ENCODE results near the gene CNTD1.

Gene CNTD1

GRCh38 chr17:42779304-42779935 lies 19.2 kb upstream of the CNTD1 start:
- no peak for DNase-seq

GRCh38 chr17:42779936-42780850 lies 18.5 kb upstream of the CNTD1 start, which contains the start of gene WNK4:
Gene WNK4 (plus strand): TSS chr17:42780610. CDS start chr17:42780699, 89 bp downstream.
- DNase-seq: peak; percentile 23

- DNase-seq: no peak
These were observed 17.6 kb upstream of the CNTD1 start for GRCh38 chr17:42780851-42781638.

- DNase-seq: no peak
These were observed 17.0 kb upstream of the CNTD1 start for GRCh38 chr17:42781639-42782165.

DNA sequence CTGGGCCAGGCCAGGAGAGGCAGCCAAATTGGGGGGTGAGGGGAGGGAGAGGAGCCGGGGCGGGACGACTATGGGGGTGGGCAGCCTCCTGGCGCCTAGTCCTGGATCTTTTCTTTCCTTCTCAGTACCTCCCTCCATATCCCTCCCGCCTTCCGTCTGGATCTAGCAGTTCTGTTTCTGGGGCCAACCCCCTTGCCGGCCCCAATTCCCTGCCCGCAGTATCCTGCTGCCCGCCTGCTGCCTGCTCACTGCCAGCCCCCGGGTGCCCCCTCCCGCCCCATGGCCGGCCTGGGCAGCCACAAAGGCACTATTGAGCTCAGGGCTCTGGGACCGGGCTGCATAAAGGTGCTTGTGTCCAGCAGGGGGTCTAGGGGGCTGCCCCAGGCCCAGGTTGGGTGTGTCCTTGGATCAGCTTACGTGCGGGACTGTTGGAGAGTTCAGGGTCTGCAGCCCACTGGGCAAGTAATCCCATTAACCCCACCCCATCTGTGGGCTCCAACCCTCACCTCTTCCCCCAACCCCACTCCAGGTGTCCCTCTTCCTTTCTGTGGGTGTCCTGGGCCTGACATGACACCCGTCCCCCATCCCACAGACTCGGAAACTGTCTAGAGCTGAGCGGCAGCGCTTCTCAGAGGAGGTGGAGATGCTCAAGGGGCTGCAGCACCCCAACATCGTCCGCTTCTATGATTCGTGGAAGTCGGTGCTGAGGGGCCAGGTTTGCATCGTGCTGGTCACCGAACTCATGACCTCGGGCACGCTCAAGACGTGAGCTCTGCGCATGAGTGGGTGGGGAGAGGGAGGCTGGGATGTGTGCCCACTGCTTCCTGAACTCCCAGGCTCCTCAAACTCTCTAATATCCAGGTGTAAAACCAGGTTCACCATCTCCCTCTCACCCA lies 16.2 kb upstream of the CNTD1 start:
- DNase-seq: no peak

- DNase-seq: peak; percentile 56
These were observed 15.4 kb upstream of the CNTD1 start for GRCh38 chr17:42783062-42783790.

GRCh38 chr17:42783791-42784138 lies 14.9 kb upstream of the CNTD1 start:
- no peak for DNase-seq

- no peak for DNase-seq
These were observed 14.3 kb upstream of the CNTD1 start for GRCh38 chr17:42784409-42784808.

DNA sequence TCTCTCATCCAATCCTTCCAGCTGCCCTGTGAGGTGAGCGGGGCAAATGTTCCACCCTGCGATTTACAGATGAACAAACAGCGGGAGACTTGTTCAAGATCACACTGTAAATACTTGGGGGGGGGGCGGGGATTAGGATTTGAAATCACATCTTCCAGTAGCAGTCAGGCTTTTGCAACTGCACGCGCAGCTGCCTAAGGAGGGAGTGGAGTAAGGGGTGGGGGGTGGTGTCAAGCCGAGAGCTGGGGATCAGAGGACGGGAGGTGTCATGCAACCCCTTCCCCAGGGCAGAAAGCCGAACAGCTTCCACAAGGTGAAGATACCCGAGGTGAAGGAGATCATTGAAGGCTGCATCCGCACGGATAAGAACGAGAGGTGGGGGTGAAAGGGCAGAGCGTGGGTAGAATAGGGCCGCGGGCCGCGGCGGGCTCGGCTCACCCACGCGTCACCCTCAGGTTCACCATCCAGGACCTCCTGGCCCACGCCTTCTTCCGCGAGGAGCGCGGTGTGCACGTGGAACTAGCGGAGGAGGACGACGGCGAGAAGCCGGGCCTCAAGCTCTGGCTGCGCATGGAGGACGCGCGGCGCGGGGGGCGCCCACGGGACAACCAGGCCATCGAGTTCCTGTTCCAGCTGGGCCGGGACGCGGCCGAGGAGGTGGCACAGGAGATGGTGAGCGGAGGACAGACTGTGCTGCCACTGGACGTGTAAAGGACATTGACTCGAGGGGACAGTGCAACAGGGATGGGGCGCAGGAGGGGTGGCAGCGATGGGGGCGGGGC lies 13.7 kb upstream of the CNTD1 start:
- DNase-seq: no peak

DNA sequence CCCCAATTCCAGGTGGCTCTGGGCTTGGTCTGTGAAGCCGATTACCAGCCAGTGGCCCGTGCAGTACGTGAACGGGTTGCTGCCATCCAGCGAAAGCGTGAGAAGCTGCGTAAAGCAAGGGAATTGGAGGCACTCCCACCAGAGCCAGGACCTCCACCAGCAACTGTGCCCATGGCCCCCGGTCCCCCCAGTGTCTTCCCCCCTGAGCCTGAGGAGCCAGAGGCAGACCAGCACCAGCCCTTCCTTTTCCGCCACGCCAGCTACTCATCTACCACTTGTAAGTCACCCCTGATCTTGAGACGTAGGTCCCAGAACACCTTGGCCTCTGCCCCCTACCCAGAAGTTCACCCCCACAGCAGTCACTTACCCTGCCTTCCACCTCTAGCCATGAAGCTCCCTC lies 11.4 kb upstream of the CNTD1 start:
- no peak for DNase-seq

DNA sequence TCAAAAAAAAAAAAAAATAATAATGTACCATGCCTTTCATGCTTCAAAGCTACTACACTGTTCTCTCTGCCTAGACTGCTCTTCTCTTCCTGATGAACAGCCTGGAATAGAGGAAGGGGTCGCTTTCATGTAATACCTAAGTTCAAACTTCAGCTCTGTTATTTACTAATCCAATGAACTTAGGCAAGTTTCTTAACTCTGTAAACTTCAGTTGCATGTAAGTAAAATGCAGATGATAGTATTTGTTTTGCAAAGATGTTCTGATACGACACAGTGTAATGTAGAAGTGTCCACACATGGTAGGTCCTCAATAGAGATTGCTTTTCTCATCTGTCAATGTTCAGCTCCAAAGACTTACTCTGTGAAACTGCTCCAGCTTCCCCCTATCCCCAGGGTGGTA lies 6.7 kb upstream of the CNTD1 start:
- DNase-seq: no peak

DNA sequence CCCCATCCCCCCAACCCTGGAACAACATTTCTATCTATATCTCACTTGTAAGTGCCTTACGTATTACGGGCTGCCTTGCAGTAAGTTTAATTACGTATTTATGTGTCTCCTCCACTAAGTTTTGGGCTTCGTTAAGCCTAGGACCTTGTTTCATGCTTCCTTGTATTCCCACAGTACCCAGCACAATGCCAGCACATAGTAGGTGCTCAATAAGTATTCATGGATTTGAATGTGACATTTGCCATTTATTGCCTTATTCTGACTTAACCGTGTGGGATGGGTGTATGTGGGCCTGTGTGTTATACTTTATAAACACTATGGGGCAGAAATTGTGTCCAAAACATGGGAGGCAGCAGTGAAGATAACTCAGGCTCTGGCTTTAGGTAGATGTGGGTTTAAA lies 6.1 kb upstream of the CNTD1 start:
- no peak for DNase-seq

DNA sequence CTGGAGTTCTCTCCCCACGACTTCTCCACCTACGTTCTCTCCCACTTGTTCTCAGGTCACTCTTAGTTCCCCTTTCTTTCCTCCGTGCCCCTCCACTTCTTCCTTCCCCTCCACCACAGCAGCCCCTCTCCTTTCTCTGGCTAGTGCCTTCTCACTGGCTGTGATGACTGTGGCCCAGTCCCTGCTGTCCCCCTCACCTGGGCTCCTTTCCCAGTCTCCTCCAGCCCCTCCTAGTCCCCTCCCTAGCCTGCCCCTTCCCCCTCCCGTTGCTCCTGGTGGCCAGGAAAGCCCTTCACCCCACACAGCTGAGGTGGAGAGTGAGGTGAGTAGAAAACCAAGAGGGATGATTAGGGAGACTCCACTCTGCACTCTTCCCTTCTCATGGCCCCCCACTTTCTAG lies 3.6 kb upstream of the CNTD1 start:
- DNase-seq: no peak

DNA sequence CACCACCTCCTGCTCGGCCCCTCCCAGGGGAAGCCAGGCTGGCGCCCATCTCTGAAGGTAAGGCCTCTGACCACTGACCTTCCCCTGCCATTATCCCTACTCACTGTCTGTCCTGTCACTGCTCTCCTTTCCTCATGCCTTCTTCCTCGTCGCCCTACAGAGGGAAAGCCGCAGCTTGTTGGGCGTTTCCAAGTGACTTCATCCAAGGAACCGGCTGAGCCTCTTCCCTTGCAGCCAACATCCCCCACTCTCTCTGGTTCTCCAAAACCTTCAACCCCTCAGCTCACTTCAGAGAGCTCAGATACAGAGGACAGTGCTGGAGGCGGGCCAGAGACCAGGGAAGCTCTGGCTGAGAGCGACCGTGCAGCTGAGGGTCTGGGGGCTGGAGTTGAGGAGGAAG lies 3.2 kb upstream of the CNTD1 start:
- DNase-seq: no peak

DNA sequence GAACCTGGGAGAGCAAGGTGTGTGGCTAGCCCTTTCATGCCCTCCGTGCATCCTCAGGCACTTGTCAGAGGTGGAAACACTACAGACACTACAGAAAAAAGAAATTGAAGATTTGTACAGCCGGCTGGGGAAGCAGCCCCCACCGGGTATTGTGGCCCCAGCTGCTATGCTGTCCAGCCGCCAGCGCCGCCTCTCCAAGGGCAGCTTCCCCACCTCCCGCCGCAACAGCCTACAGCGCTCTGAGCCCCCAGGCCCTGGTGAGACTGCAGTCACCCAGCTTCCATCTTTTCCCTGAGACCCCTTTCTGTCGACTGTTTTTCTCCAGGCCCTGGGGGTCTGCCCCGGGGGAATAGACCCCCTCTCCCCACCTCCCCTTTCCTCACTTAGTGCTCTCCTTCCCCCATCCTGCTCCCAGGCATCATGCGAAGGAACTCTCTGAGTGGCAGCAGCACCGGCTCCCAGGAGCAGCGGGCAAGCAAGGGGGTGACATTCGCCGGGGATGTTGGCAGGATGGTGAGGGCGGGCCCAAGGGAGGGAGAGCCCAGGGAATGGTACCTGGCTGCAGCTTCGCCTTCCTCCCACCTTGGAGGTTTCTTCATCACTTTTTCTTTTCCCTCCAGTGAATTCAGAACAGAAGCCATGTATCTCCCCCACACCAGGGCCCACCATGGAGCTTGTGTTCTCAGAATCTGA lies 2.4 kb upstream of the CNTD1 start:
- no peak for DNase-seq

DNA sequence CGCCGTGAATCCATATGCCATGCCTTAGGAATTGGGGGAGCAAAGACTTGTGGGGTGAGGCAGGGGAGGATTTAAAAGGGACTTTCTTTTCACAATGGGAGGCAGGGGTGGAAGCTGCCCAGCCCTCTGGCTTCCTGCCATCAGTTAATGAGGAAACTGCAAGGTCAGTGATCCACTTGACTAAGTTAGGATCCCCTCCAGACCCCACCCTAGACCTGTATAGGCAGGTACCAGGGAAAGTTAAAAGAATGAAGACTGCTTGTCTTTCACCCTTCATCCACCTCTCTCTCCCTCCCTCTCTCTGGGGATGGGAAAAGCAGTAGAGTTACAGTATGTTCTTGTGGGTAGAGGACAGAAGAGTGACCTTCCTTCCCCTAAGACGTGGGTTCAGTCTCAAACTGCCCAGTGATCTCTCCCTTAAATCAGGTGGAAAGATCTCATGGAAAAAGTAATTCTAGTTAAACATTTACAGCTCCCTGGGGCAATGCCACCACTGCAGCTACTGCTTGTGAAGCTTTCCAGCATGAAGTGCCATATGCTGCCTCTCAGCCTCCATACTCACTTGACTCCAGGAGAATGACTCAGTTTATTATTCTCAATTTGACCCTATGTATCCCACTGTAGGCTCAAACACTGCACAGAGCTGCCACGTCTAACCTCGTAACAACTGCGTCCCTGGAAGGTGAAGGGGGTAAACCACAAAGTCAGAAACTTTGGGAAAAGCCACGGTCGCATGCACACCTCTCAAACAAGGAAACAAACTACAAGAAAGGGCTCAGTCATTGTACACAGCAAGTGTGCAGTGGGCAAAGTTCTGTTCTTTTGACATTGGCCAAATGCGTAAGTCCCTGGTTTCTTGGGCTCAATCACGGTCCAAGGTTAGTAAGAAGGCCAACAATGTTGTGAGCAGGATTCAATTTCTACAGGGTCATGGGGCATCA lies 1.3 kb upstream of the CNTD1 start:
- DNase-seq: no peak

- no peak for DNase-seq
These were observed 664 bp upstream of the CNTD1 start for GRCh38 chr17:42798011-42798382.

DNA sequence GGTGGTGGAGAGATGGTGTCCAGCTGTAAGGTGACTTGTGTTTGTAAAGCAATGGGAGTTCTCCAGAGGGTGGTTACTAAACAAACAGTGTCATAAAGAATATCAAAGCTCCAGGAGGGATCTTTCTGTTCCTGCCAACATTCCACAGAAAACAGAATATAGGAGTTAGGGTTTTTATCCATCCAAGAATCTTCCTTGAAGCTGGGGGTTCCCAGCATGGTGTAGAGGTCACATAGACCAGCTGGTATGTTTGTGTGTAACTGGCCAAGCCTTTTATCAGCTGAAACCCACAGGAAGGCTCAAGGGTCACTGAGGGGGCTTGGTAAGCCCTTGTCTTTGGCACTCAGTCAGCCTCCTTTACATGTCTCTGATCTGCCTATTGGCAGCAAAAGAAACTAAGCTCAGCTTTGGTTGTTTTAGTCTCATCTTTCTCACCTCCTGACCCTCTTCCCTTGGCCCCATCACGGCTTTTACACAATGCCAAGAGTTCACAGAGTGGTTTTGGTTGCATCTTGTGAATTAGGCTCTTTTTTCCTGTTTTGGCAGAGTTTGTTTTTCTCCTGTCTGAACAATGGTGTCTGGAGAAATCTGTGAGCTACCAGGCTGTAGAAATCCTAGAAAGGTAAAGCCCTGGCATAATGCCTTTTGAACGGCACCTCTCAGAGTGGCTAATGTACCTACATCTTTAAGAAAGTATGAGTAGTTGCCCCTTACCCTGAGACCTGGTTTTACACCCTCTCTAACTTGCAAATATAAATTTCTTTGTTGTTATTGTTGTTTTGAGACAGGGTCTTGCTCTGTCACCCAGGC lies 4.6 kb downstream of the CNTD1 start:
- DNase-seq: no peak
